ENCODE measurements around the gene MAD1L1. TPM values are rescaled to one million over a fixed set of nuclear protein-coding genes. Genes with fewer than 3 reads are reported as not detected.

Gene MAD1L1
- total and polyA plus RNA-seq, 2 of the 8 experiments (the other 6 are each of a cell fraction or from before 2014, with no cell fraction given): 40.4 to 44.6 TPM

DNA sequence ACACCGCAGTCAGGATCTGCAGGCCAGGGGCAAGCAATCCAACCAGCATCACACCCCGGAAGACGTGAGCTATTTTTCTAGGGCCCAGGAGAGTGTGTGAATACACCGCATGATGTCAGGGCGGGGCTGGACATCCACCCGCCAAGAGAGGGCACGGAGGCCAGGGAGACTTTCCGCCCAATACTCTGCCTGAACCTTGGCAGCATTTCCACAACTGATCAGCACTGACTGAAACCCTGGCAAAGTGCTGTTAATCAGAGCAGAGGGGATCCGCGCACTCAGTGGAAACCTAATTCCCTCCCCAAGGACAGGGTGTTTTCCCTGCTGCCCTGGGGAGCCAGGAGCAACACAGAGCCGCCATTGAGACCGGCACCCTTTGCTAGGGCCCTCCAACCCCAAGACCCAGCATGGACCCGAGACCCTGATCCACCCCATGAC, 8.2 kb downstream of the MAD1L1 start:
- H3K27me3 ChIP-seq (replicated peaks in 1 of 4; ENCODE audit: control insufficient read depth in 3 of 4, extremely low read depth in 1 of 4, insufficient read depth in 3 of 4, low read length in 3 of 4): no peaks in the 10 kb centered on the region
- no peak overlapping the region for H3K4me3 ChIP-seq (ENCODE audit: extremely low read depth in 1 of 4, insufficient read depth in 2 of 4, low read depth in 3 of 4, low read length in 4 of 4)
- no peak overlapping the region for H4K5ac ChIP-seq (ENCODE audit: insufficient read length, low read depth, low read length)
- H4K20me1 ChIP-seq (replicated peaks in 1 of 2; ENCODE audit: control insufficient read depth in 1 of 2, insufficient read depth in 2 of 2, low read length in 2 of 2): peaks cover 5 to 14% of the 10 kb centered on the region in 2 experiments
- 91% methylated on average over 13 of the region's 13 CpGs; no CpG with 5 or more reads in 1 of the 2 experiments for WGBS, 2 experiments (ENCODE audit: extremely low coverage in 1 of 2, insufficient coverage in 1 of 2, insufficient read length in 1 of 2, insufficient replicate concordance in 2 of 2, low coverage in 1 of 2, low lambda C conversion rate in 2 of 2, missing lambda C conversion rate in 1 of 2)
- ChIA-PET CTCF (ENCODE audit: partially characterized antibody) (interaction anchor here (0.8 to 1.7 kb wide), 3 partner anchors 8 to 30 kb away, joined by 3 read pairs; no protein-coding TSS in a partner anchor), POLR2A (ENCODE audit: partially characterized antibody) (interaction anchor here (0.8 to 1.2 kb wide), 4 partner anchors 10 to 126 kb away, joined by 3 to 4 read pairs (median 3); no protein-coding TSS in a partner anchor)
- H3K36me3 ChIP-seq (ENCODE audit: control insufficient read depth in 2 of 4, insufficient read depth in 4 of 4, low read length in 3 of 4): peaks cover 9 to 33% (median 23%) of the 10 kb centered on the region in 4 experiments; a peak in 7 of 8 replicates
- H3K23me2 ChIP-seq (ENCODE audit: low read depth, low read length): no peaks in the 10 kb centered on the region
- H2BK15ac ChIP-seq (ENCODE audit: low read length): no peak overlapping the region
- H3K18ac ChIP-seq (ENCODE audit: extremely low read depth, low read length): no peak overlapping the region
- H3K79me2 ChIP-seq (ENCODE audit: control insufficient read depth in 1 of 2, insufficient read depth in 2 of 2, low read length in 2 of 2): peaks cover 0 to 37% of the 10 kb centered on the region in 2 experiments; a peak in 3 of 4 replicates
- no peak overlapping the region for H3K56ac ChIP-seq (replicated peaks; ENCODE audit: insufficient read length, low read depth, low read length)
- H3K4me2 ChIP-seq (ENCODE audit: insufficient read depth in 1 of 2, low read depth in 2 of 2, low read length in 2 of 2): no peak overlapping the region
- H3K14ac ChIP-seq (ENCODE audit: insufficient read length): no peak overlapping the region
- H2BK5ac ChIP-seq (ENCODE audit: low read depth, low read length): no peak overlapping the region
- H2BK120ac ChIP-seq (replicated peaks; ENCODE audit: low read depth, low read length): no peak overlapping the region
- no peak overlapping the region for H2AK5ac ChIP-seq (ENCODE audit: low read depth, low read length)
- no peaks in the 10 kb centered on the region for H3K9me3 ChIP-seq (ENCODE audit: insufficient read depth in 2 of 2, low read depth in 1 of 2, low read length in 1 of 2)
- peaks cover 19% of the 10 kb centered on the region for H3K79me1 ChIP-seq (ENCODE audit: low read depth, low read length)
- H2BK12ac ChIP-seq (ENCODE audit: low read depth, low read length): no peak overlapping the region
- H4K8ac ChIP-seq (ENCODE audit: extremely low read depth, insufficient read depth, low read length): no peak overlapping the region
- H3K27ac ChIP-seq (ENCODE audit: low read depth, low read length): no peak overlapping the region
- H3K9ac ChIP-seq (replicated peaks in 1 of 4; ENCODE audit: extremely low read depth in 1 of 4, low read depth in 3 of 4, low read length in 3 of 4): no peak overlapping the region
- H2BK20ac ChIP-seq (ENCODE audit: low read length): no peak overlapping the region
- H3K4me1 ChIP-seq (replicated peaks in 1 of 4; ENCODE audit: control insufficient read depth in 3 of 4, insufficient read depth in 4 of 4, low read length in 3 of 4): no peaks in the 10 kb centered on the region; a peak in 1 of 7 replicates
- no peak overlapping the region for H4K91ac ChIP-seq (replicated peaks; ENCODE audit: insufficient read length, low read length)
- no peak overlapping the region for H2AFZ ChIP-seq (ENCODE audit: low read length)
- H3K4ac ChIP-seq (replicated peaks; ENCODE audit: insufficient read length, low read depth, low read length): no peak overlapping the region
- FAIRE-seq (no peak), DNase-seq (ENCODE audit: low read depth in 1 of 2, low spot score in 2 of 2) (no peak)
- H3K23ac ChIP-seq (ENCODE audit: insufficient read length): no peak overlapping the region
- TF ChIP-seq CHD1 (IDR thresholded peaks at IDR 0.05; ENCODE audit: low read depth, low read length) (no peak), EP300 (IDR thresholded peaks at IDR 0.05; ENCODE audit: borderline replicate concordance in 1 of 2, low read depth in 2 of 2, low read length in 2 of 2) (no peak)
